Cerebellar cortex (tissue), 1 donor: ENCODE data around the gene PHC3.
"Not testable (repeated sequence)": the region's sequence is repeated elsewhere in the genome, so short reads cannot be mapped to it uniquely, and the experiment has no call there.

Experiments used
- DNase-seq: peaks from one replicate; pipeline ENCODE4 v3.0.0-alpha.2; 2015; ENCODE audit warnings: low spot score

The PHC3 gene

GRCh38 chr3:170130532-170130931 is 51.0 kb downstream of the PHC3 start:
- no peak for DNase-seq

- DNase-seq = no peak
These were observed 52.5 kb downstream of the PHC3 start for GRCh38 chr3:170128977-170129431.

DNA sequence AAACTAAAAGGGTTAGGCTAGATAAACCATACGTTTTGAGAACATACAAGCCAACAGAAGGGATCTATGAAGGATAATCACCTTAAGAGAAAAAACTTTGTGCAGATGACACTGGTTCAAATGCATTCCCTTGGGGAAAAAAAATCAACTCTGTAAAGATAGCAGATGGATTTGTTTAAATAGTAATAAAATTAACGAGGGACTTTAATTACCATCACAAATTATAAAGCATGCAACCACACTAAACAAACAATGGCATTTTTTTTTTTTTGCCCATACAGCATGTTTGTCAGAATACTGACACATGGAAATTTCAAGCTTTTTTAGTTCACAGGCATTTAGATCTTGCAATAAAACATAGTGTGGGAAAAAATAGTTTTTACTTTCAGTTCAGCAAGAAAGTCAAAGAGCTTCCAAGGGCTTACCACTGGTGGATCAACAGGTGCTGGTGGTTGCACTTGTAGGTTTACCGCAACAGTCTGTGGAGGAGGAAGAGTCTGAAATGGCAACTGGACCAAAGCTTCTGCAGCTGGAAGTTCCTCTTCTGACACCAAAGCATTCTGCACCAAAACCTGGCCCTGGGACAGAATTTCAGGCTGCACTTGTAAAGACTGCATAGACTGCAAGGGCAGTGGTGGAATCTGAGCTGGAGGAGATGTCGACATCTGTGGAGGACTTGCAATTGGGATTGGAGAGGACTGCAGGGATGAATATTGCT is 53.1 kb downstream of the PHC3 start:
- DNase-seq = no peak

DNA sequence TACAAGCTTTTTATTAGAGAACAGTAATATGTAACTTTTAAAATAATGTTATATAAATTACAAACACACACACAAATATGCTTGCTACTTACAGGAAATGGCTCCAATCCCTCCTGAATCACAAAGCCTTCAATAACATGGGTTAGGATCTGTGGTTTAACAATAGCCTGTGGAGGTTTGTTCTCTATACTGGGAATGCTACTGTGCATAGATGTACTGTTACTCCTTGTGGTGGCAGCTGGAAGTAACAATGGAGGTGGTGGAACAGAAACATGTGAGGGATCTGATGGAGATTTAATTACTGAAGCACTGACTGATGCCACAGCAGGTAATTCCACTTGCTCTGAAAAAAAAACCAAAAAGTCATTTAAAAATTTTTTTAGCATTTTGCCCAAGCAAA is 64.4 kb downstream of the PHC3 start:
- no peak for DNase-seq

DNA sequence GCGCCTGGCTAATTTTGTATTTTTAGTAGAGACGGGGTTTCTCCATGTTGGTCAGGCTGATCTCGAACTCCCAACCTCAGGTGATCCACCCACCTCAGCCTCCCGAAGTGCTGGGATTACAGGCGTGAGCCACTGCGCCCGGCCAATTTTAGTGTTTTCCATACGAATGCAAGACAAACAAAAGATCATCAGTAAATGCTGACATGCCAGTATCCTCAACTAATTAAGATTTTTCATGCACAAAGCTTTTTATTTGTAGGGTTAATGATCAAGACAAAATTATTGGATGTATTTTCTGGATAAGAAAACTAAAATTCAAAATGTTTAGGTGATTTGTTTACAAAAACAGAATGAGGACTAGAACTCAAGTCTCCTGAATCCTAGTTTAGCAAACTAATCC is 67.4 kb downstream of the PHC3 start:
- DNase-seq = not testable (repeated sequence)

DNA sequence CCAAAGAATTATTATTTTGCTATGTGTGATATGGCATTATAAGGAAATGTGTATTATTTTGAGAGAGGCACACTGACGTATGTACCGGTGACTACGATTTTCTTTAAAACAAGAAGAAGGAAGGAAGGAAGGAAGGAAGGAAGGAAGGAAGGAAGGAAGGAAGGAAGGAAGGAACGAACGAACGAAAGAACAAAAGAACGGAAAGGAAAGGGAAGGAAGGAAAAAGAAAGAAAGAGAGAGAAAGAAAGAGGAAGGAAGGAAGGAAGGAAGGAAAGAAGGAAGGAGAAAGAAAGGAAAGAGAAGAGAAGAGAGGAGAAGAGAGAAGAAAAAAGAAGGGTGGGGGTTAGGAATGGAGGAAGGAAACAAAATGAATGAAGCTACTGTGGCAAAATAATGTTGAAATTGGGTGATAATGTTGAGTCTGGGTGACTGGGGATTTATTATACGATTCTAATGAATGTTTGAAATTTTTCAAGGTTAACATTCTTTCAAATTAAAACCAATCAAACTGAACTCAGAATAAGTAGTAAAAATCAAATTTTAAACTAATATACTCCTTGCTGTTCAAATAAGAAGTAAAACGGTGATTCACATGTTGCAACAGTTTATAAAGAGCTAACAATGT is 70.3 kb downstream of the PHC3 start:
- DNase-seq = no peak

GRCh38 chr3:170109579-170110293 is 71.8 kb downstream of the PHC3 start:
- no peak for DNase-seq

GRCh38 chr3:170108955-170109354 is 72.6 kb downstream of the PHC3 start:
- DNase-seq = no peak

DNA sequence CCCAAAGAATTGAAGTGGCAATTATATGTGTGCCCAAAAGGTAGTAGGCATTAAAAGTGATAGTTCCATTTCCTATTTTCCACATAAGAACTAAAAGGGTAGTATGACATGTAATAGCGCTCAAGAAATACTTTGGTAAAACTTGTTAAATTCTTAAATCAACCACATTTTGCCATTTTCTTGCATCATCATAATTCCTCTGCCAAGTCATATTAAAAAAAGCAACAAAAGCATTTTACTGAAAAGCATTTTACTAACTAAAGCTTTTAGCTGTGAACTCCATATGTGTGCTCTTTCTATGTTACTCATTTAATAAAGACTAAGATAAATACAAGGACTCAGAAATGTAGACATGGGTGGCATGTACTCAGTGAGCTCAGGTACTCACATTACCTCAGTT is 73.6 kb downstream of the PHC3 start:
- no peak for DNase-seq

GRCh38 chr3:170102431-170102830 is 79.1 kb downstream of the PHC3 start:
- no peak for DNase-seq

GRCh38 chr3:170100944-170101343 is 80.6 kb downstream of the PHC3 start:
- no peak for DNase-seq

GRCh38 chr3:170098753-170099152 is 82.8 kb downstream of the PHC3 start:
- DNase-seq = no peak

DNA sequence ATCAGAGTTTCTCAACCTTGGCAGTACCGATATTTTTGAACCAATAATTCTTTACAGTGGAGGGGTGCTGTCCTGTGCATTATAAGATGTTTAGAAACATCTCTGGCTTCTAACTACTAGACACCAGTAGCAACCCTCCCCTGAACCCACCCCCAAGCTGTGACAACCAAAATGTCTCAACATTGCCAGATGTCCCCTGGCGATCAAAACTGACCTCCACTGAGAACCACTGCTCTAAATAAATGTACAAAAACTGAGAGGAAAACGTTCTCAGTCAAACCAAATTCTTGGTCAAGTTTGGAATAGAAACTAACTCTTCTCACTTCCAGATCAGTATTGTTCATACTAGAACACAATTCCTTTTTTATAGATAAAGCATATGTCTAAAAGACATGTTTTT is 85.2 kb downstream of the PHC3 start:
- no peak for DNase-seq

GRCh38 chr3:170095771-170096170 is 85.8 kb downstream of the PHC3 start:
- DNase-seq = no peak

DNA sequence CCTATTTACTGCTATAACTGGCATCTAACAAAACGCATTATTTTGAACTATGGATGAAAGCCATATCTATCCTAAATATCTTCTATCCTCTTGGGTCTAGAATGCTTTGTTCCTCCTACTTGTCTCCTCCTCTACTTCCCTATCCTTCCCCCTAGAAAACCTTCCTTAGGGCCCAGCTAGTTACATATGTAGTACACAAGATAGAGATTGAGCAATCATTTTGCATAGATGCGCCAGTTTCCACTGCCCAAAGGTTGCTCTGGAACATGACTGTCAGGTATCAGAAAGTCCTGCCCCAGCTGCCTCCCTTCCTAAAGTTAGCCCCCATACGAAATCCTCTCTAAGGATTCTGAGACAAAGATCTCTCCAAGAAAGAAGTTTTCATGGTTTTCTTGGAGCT is 88.6 kb downstream of the PHC3 start:
- DNase-seq = no peak

GRCh38 chr3:170090601-170090981 is 90.9 kb downstream of the PHC3 start:
- DNase-seq = no peak

DNA sequence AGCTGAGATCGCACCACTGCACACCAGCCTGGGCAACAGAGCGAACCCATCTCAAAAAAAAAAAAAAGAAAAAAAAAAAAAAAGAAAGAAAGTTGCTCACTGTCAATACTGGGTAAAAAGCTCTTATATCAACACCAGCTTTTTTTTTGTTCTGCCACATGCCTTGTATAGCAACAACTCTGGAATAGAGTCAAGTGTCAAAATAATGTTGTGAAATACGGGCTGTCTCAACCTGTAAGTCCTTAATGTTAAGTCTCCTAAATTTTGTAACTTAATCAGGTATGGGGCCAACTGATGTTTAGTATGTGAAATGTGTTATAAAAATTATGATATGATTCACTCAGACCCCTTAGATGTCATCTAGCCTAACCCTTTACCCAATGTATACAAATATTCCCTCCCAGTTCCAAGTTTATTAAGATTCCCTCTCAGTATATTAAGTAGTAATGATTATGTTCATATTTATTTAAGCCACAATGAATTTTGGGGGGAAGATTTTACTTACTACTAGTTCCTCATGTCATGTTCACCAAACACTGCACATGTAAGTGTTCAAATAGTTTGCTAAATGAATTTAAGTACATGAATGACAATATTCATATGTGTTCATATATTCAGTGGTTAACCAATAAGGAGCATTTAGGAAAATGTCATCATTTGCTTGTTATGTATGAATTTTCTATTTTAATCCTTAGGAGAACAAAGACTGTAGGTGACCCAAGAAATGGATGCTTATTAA is 91.5 kb downstream of the PHC3 start:
- no peak for DNase-seq

- DNase-seq = no peak
These were observed 96.1 kb downstream of the PHC3 start for GRCh38 chr3:170085396-170085795.

DNA sequence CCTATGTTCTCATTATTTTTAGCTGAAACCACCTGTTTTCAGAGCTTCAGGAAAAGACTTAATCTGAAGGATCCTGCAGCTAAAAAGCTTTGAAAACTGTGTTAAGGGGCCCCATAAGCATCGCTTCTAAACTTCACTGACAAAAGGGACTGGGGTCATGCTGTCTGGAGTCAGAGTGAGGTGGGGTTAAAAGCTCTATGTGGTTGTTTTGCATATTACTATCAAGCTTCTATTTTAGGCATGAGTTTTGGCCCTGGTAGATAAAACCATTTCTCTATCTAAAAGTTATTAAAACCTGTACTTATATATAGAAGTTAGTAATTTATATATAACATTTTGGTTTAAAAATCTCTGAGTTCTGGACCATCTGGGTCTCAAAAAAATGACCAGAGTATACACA is 98.2 kb downstream of the PHC3 start:
- no peak for DNase-seq

DNA sequence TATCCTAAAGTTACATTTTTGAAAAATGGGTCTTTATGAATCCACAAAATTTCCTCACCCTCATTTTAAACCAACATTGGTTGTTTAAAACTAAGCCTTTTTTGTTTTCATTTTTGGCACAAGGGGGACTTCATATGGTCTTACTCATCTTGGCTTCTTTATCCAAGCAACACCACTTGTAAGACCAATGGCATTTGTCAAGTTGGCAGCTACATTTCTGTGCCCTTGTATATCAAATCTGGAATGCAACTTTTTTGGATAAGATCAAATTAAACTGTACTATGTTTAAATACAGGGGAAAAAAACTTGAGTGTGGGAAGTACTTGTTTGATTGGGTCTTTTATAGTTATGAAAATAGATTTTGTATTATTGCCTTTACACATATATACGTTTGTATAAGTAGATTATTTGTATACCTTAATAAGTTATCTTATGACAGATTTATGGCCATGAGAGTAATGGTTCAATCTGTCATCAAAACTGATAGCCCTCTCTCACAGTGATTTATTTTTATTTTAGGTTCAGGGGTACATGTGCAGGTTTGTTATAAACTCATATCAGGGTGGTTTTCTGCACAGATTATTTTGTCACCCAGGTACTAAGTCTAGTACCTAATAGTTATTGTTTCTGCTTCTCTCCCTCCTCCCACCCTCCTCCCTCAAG is 100.3 kb downstream of the PHC3 start:
- no peak for DNase-seq

GRCh38 chr3:170080605-170081004 is 100.9 kb downstream of the PHC3 start:
- no peak for DNase-seq

GRCh38 chr3:170079536-170080165 is 101.9 kb downstream of the PHC3 start:
- DNase-seq = no peak
